Parathyroid adenoma (tissue), 2 donors: ENCODE measurements around the gene CDCP1.

ENCODE experiments used
- H2AFZ ChIP-seq: fragments of 300-600 bp; sonication (generic); one replicate; pipeline ENCODE4 v1.7.0; 2017; ENCODE audit warnings: antibody characterized with exemption, mild to moderate bottlenecking
- H3K27ac ChIP-seq: fragments of 300-600 bp; sonication (generic); one replicate; pipeline ENCODE4 v1.7.0; 2017
- H3K27me3 ChIP-seq: fragments of 300-600 bp; sonication (generic); one replicate; pipeline ENCODE4 v1.7.0; 2017; ENCODE audit warnings: low read length; ENCODE audit not compliant: control insufficient read depth, insufficient read depth
- H3K36me3 ChIP-seq: fragments of 300-600 bp; sonication (generic); one replicate; pipeline ENCODE4 v1.7.0; 2017; ENCODE audit warnings: low read length; ENCODE audit not compliant: control insufficient read depth, insufficient read depth
- H3K4me1 ChIP-seq: fragments of 300-600 bp; sonication (generic); one replicate; pipeline ENCODE4 v1.7.0; 2017; ENCODE audit warnings: control low read depth
- H3K4me2 ChIP-seq: fragments of 300-600 bp; sonication (generic); one replicate; pipeline ENCODE4 v1.7.0; 2017; ENCODE audit warnings: low read length
- H3K4me3 ChIP-seq: fragments of 300-600 bp; sonication (generic); one replicate; pipeline ENCODE4 v1.7.0; 2017; ENCODE audit warnings: low read depth, low read length
- H3K79me2 ChIP-seq: fragments of 300-600 bp; sonication (generic); one replicate; pipeline ENCODE4 v1.7.0; 2017; ENCODE audit warnings: control low read depth
- H3K9ac ChIP-seq: fragments of 300-600 bp; sonication (generic); one replicate; pipeline ENCODE4 v1.7.0; 2017; ENCODE audit warnings: mild to moderate bottlenecking
- H3K9me3 ChIP-seq: fragments of 300-600 bp; sonication (generic); one replicate; pipeline ENCODE4 v1.7.0; 2017; ENCODE audit warnings: low read length; ENCODE audit not compliant: control insufficient read depth
- CTCF ChIP-seq: fragments of 300-600 bp; sonication (generic); IDR thresholded peaks from one replicate; pipeline ENCODE4 v1.7.0; 2017; ENCODE audit warnings: antibody characterized with exemption, mild to moderate bottlenecking
- donor health status: primary hyperparathyroidism.

Gene CDCP1

GRCh38 chr3:45064512-45065372 is 81.4 kb downstream of the CDCP1 start:
- no peaks in the 10 kb centered on the region for H3K79me2 ChIP-seq
- TF ChIP-seq CTCF: no peak
- H3K36me3 ChIP-seq: no peaks in the 10 kb centered on the region
- no peak overlapping the region for H3K27ac ChIP-seq
- H3K9ac ChIP-seq: no peak overlapping the region
- H2AFZ ChIP-seq: no peak overlapping the region
- H3K9me3 ChIP-seq: no peaks in the 10 kb centered on the region
- H3K27me3 ChIP-seq: no peaks in the 10 kb centered on the region
- no peak overlapping the region for H3K4me3 ChIP-seq
- no peaks in the 10 kb centered on the region for H3K4me1 ChIP-seq
- no peak overlapping the region for H3K4me2 ChIP-seq

GRCh38 chr3:45062697-45063070 is 83.5 kb downstream of the CDCP1 start:
- Histone ChIP-seq H3K4me3 (no peak overlapping the region), H3K36me3 (no peaks in the 10 kb centered on the region), H3K79me2 (no peaks in the 10 kb centered on the region), H3K9ac (no peak overlapping the region), H3K27me3 (no peaks in the 10 kb centered on the region), H3K4me1 (no peaks in the 10 kb centered on the region), H3K9me3 (no peaks in the 10 kb centered on the region), H2AFZ (no peak overlapping the region), H3K27ac (no peak overlapping the region), H3K4me2 (no peak overlapping the region)
- no peak for TF ChIP-seq CTCF

DNA sequence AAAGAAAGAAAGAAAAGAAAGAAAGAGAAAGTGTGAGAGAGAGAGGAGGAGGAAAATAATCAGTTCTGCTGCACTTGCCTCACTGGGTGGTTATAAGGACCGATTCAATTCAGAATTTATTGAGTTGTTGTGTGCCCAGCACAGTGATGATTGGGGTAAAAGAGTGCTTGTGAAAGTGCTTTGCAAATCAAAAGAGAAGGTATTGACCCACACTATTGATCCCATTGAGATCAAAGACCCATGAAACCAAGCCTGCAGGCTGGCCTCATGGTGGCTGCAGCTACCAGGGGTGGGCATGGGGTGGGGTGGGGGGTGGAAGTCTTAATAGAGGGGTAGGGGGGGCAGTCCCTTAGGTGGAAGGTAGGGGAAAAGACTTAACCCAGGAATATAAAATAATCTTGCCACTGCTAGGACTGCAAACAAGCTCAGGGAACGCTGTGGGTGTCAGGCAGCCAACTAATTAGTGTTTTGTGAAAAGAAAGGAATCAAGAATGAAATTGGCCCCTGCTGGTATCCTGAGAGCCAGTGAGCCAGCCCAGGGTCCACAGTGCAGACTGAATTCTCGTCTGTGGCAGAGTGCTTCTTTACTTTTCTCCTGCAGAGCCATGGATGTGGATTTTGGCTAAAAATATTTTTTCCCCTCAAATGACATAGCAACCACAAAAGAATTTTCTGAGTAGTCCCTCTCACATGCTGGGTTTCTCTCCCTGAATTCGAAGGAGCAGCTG is 85.8 kb downstream of the CDCP1 start:
- Histone ChIP-seq H3K36me3 (no peaks in the 10 kb centered on the region), H3K9ac (no peak overlapping the region), H3K9me3 (no peaks in the 10 kb centered on the region), H3K4me1 (no peaks in the 10 kb centered on the region), H2AFZ (no peak overlapping the region), H3K4me2 (no peak overlapping the region), H3K27ac (no peak overlapping the region), H3K79me2 (no peaks in the 10 kb centered on the region), H3K4me3 (no peak overlapping the region), H3K27me3 (no peaks in the 10 kb centered on the region)
- no peak for TF ChIP-seq CTCF

DNA sequence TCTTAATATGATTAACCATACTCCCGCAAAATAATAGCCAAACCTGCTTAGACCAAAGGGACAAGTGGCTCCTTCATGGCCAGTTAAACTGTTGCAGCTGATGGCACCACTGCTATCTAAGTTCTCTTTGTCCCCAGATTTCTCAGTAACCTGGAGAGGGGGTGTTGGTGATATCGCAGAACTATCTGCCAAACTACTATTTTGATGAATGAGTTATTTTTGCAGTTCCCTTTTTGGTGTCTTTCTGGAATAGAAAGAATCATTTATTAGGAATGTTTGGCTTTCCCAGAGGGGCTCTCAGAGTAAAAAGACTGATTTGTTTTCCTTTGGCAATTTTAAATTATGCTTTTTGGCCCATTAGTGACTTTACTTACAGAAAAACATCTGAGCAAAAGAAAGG is 87.0 kb downstream of the CDCP1 start:
- no peaks in the 10 kb centered on the region for H3K79me2 ChIP-seq
- no peak overlapping the region for H3K4me2 ChIP-seq
- H3K27me3 ChIP-seq: no peaks in the 10 kb centered on the region
- H3K4me3 ChIP-seq: no peak overlapping the region
- no peaks in the 10 kb centered on the region for H3K4me1 ChIP-seq
- H3K9me3 ChIP-seq: no peaks in the 10 kb centered on the region
- H2AFZ ChIP-seq: no peak overlapping the region
- H3K36me3 ChIP-seq: no peaks in the 10 kb centered on the region
- TF ChIP-seq CTCF: no peak
- H3K27ac ChIP-seq: no peak overlapping the region
- no peak overlapping the region for H3K9ac ChIP-seq
